ENCODE data around the gene VLDLR.

DNA sequence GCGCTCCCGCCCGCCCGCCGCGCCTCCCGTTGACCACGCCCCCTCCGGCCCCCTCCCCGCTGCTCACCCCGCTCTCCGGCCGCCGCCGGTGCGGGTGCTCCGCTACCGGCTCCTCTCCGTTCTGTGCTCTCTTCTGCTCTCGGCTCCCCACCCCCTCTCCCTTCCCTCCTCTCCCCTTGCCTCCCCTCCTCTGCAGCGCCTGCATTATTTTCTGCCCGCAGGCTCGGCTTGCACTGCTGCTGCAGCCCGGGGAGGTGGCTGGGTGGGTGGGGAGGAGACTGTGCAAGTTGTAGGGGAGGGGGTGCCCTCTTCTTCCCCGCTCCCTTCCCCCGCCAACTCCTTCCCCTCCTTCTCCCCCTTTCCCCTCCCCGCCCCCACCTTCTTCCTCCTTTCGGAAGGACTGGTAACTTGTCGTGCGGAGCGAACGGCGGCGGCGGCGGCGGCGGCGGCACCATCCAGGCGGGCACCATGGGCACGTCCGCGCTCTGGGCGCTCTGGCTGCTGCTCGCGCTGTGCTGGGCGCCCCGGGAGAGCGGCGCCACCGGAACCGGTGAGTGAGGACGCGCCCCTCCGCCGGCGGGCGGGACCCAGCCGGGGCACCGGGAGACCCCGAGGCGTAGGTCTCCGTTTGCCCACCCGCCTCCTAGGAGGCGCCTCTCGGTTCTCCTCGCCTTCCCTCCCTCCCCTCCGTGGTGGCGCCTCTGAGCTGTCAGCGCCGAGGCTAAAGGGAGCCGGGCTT lies at the start of gene VLDLR:
- no peak for TF ChIP-seq POLR2A (IDR thresholded peaks at IDR 0.05)
- TF ChIP-seq, protein P1, sequence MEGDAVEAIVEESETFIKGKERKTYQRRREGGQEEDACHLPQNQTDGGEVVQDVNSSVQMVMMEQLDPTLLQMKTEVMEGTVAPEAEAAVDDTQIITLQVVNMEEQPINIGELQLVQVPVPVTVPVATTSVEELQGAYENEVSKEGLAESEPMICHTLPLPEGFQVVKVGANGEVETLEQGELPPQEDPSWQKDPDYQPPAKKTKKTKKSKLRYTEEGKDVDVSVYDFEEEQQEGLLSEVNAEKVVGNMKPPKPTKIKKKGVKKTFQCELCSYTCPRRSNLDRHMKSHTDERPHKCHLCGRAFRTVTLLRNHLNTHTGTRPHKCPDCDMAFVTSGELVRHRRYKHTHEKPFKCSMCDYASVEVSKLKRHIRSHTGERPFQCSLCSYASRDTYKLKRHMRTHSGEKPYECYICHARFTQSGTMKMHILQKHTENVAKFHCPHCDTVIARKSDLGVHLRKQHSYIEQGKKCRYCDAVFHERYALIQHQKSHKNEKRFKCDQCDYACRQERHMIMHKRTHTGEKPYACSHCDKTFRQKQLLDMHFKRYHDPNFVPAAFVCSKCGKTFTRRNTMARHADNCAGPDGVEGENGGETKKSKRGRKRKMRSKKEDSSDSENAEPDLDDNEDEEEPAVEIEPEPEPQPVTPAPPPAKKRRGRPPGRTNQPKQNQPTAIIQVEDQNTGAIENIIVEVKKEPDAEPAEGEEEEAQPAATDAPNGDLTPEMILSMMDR (IDR thresholded peaks at IDR 0.05): no peak
